Frontal cortex (tissue), 4 donors: ENCODE results near the gene MYO1D. TPM values are rescaled to one million over a fixed set of nuclear protein-coding genes. Genes with fewer than 3 reads are reported as not detected.
A peak's percentile ranks its signal among the peaks of the same experiment; 100 is the strongest.

Source experiments
- DNase-seq, 2 donors: peaks; one replicate each; pipeline ENCODE4 v3.0.0; 2012; ENCODE audit warnings: low spot score in 2 of 2
- FAIRE-seq: peaks from 2 replicates; lab custom pipeline; 2012; peaks lifted over from hg19 to GRCh38; lab: Jason Lieb, UNC
- total RNA-seq: library from RNA; depleted of rRNA; stranded (reverse); fragments of >200 nt; gene quantifications from one replicate; pipeline ENCODE4 v1.2.3, GENCODE V29; 2014
- donor health status: control.
- donor health status: control.
- donor health status: control.

Gene MYO1D
- total RNA-seq, 1 donor from 2014 or later, result 52.6 TPM

- FAIRE-seq (no peak), DNase-seq (no peak)
Measured at GRCh38 chr17:32794533-32795246, 82.2 kb downstream of the MYO1D start.

GRCh38 chr17:32793841-32794240 is 83.1 kb downstream of the MYO1D start:
- DNase-seq, result no peak
- no peak for FAIRE-seq

DNA sequence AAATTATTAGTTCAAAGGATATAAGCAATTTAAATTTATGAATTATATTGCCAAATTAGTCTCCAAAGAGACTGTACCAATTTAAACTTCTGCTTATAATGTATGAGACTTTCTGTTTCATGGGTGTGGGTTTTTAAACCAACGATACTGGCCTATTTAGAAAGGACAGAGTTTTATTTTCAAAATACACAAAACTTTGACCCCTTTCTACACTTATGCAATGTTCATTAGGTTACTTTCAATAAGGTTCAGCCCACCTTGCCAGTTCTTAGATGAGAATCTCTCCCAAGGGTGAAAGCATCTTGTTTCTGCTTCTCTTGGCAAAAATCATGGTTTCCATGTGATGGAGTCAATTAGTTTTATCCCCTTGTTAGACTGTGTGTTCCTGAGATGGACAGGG is 84.7 kb downstream of the MYO1D start:
- DNase-seq, result no peak
- no peak for FAIRE-seq

DNA sequence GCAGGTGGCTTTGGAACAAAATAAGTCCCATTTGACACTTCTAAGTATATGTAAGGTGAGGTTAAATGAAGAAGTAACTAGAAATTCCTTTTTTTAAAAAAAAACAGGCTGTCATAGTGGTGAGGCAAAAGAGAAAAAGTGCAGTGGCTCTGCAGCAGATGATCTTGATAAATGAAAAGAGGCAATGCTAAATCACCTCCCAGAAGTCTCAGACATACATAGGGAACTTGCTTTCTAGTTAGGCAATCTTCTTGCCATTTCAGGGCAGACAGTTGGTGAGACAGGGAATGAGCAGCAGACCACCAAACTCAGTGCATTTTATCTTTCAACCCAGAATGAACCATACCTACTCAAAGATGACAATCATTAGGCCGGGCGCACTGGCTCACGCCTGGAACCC is 90.8 kb downstream of the MYO1D start:
- no peak for FAIRE-seq
- no peak for DNase-seq

GRCh38 chr17:32784113-32784512 is 92.8 kb downstream of the MYO1D start:
- no peak for FAIRE-seq
- no peak for DNase-seq

- DNase-seq (peak; percentile 12 to 29), FAIRE-seq (peak; percentile 96)
Measured at GRCh38 chr17:32783602-32784001, 93.3 kb downstream of the MYO1D start.

GRCh38 chr17:32780721-32781120 is 96.2 kb downstream of the MYO1D start:
- DNase-seq, result no peak

DNA sequence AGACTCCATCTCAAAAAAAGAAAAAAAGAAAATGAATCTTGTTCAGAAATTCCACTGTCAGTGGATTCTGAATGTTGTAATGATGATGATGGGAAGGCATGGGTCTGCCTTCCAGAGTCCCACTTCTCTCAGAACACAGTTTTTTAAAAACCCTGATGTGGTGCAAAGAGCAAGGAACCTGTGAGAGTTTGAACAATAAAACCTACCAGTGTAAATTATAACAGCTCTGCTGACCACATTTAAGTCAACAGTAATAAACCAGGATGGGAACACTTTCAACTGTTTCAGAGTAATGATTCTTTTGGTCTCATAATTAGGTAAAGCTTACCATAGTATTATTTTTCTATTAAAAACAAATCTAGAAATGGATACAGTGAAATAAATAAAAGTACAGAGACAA is 99.0 kb downstream of the MYO1D start:
- DNase-seq (no peak), FAIRE-seq (no peak)

More at GRCh38 chr17:32780721-32781120, 96.2 kb downstream of the MYO1D start:
- no peak for FAIRE-seq

GRCh38 chr17:32777436-32777835 is 99.5 kb downstream of the MYO1D start:
- DNase-seq (no peak), FAIRE-seq (no peak)

DNA sequence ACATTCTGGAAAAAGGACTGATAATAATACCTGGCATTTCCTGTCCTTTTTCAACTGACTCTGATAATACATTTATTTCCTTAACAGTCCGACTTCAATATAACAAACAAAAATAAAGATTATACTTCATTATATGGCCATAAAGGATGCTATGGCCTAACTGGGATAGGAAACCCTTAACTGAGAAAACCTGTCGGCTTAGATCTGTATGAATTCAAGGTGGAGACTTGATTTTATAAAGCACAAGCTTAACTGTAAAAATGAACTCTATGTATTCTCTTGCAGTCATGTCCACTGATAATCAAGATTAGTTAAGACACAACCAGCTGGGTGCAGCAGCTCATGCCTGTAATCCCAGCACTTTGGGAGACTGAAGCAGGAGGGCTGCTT is 102.2 kb downstream of the MYO1D start:
- no peak for FAIRE-seq

DNA sequence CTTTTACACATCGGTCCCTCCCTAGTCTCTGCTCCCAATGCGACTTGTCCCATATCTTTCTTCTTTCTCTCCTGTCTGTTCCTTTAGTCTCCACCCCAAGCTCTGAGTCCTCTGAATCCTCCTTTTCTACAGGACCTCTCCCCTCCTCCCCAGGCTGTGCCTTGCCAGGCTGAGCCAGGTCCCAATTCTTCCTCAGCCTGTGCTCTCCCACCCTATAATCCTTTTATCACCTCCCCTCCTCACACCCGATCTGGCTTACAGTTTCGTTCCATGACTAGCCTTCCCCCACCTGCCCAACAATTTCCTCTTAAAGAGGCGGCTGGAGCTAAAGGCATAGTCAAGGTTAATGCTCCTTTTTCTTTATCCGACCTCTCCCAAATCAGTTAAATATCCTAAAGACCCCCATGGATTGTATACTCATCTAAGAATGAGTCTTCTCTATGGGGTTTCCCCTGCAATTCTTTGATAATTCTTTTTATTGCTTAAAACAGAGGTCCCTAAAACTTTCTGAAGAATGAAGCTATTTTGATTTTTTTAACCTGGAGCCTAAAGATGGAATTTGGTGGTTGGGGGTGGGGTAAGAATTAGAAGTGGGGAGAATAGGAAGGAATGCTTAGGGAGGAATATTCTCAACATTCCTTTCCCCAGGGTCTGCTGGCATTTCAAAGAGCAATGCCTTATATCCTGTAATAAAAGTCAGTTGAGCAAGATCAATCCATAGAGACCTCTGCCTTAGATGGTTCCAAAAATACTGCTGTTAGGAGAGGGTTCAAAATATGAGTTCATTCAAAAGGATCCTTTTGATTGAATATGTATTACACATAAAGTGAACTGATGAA is 102.8 kb downstream of the MYO1D start:
- FAIRE-seq (no peak), DNase-seq (no peak)

More for the DNA sequence above, 102.2 kb downstream of the MYO1D start:
- DNase-seq, result no peak

DNA sequence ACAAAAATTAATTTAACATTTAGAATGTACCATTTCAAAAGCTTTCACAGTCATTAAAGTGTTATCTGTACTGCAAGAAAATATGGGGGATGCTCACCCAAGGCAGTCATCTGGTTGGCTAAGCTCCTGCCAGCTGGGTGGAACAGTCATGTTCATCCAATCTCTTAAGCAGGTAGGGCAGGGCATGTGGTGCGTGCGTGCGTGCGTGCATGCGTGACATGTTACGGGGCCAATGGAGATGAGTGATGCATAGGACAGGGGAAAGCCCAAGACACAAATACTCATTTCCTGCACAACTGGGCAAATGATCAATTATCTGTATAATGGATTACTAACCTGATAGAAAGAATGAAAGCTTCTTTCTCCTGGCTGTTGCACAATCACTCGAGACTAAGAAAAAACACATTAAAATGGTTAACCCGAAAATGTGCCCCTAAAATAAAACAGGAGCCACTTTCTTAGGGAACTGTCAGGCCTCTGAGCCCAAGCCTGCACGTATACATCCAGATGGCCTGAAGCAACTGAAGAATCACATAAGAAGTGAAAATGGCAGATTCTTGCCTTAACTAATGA is 104.4 kb downstream of the MYO1D start:
- DNase-seq (no peak), FAIRE-seq (no peak)

- FAIRE-seq (no peak), DNase-seq (no peak)
Measured at GRCh38 chr17:32771396-32771795, 105.5 kb downstream of the MYO1D start.

GRCh38 chr17:32769846-32770245 is 107.1 kb downstream of the MYO1D start:
- FAIRE-seq, result no peak
- no peak for DNase-seq

GRCh38 chr17:32763855-32764439 is 113.0 kb downstream of the MYO1D start:
- FAIRE-seq (no peak), DNase-seq (no peak)

GRCh38 chr17:32759476-32759875 is 117.4 kb downstream of the MYO1D start:
- no peak for FAIRE-seq
- no peak for DNase-seq

DNA sequence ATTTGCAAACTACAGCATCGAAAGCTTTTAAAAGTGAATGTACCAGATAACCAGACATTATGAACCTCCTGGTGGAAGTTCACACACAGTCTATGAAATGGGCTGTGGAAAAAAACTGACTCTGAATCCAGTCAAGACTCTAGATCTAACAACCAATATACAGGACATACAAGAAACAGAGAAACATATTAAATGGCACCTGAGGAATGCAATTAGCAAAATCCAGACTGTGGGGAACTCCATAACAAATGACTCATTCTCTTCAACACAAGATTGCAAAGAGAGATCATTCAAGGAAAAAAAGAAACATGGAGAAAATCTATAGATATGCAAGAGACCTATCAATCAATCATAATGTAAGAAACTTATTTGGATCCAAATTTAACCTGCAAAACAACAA is 119.0 kb downstream of the MYO1D start:
- no peak for FAIRE-seq
- DNase-seq, result no peak

GRCh38 chr17:32756696-32757095 is 120.2 kb downstream of the MYO1D start:
- no peak for FAIRE-seq
- no peak for DNase-seq

GRCh38 chr17:32755045-32755805 is 121.7 kb downstream of the MYO1D start:
- DNase-seq, result peak; percentile 26 to 41
- peak; percentile 97 for FAIRE-seq

DNA sequence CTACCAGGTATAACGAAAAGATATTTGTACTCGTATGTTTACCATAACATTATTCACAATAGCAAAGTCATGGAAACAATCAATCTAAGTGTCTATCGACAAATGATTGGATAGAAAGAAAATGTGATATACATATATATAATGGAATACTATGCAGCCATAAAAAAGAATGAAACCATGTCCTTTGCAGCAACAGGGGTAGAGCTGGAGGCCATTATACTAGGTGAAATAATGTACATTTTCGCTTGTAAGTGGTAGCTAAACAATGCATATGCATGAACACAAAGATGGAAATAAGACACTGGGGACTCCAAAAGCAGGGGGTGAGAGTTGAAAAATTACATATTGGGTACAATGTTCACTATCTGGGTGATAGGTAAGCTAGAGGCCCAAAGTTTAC is 124.0 kb downstream of the MYO1D start:
- FAIRE-seq (no peak), DNase-seq (no peak)
